ENCODE measurements around the gene IGFBP7.

The IGFBP7 gene

DNA sequence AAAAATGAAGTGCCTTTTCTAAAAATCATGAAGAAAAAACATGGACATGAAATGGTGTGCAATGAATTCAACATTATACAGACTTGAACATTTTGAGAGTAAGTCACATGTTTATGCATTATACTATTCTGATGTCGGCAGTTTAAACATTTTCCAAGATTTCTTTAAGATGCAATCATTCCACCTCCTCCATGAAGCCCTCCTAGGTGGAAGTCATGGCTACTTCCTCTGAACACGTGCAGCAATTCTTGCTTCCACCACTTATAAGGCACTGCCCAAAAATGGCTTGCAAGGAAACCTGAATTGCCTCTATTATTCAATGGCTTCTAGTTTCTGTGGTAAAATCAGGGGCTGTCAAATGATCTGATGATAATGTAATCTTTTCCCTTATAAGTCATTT is 25.8 kb downstream of the IGFBP7 start:
- DNase-seq (ENCODE audit: low read depth) = no peak
- TF ChIP-seq, protein P1, sequence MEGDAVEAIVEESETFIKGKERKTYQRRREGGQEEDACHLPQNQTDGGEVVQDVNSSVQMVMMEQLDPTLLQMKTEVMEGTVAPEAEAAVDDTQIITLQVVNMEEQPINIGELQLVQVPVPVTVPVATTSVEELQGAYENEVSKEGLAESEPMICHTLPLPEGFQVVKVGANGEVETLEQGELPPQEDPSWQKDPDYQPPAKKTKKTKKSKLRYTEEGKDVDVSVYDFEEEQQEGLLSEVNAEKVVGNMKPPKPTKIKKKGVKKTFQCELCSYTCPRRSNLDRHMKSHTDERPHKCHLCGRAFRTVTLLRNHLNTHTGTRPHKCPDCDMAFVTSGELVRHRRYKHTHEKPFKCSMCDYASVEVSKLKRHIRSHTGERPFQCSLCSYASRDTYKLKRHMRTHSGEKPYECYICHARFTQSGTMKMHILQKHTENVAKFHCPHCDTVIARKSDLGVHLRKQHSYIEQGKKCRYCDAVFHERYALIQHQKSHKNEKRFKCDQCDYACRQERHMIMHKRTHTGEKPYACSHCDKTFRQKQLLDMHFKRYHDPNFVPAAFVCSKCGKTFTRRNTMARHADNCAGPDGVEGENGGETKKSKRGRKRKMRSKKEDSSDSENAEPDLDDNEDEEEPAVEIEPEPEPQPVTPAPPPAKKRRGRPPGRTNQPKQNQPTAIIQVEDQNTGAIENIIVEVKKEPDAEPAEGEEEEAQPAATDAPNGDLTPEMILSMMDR (IDR thresholded peaks at IDR 0.05; ENCODE audit: insufficient read depth, low read depth, low read length, missing control alignments) = no peak
- H3K4me3 ChIP-seq (ENCODE audit: low read length) = no peak overlapping the region

- no peak for DNase-seq (ENCODE audit: low read depth)
- H3K4me3 ChIP-seq (ENCODE audit: low read length) = no peak overlapping the region
- TF ChIP-seq, protein P1 (IDR thresholded peaks at IDR 0.05; ENCODE audit: insufficient read depth, low read depth, low read length, missing control alignments) = no peak
Measured at GRCh38 chr4:57083090-57083489, 27.1 kb downstream of the IGFBP7 start.

DNA sequence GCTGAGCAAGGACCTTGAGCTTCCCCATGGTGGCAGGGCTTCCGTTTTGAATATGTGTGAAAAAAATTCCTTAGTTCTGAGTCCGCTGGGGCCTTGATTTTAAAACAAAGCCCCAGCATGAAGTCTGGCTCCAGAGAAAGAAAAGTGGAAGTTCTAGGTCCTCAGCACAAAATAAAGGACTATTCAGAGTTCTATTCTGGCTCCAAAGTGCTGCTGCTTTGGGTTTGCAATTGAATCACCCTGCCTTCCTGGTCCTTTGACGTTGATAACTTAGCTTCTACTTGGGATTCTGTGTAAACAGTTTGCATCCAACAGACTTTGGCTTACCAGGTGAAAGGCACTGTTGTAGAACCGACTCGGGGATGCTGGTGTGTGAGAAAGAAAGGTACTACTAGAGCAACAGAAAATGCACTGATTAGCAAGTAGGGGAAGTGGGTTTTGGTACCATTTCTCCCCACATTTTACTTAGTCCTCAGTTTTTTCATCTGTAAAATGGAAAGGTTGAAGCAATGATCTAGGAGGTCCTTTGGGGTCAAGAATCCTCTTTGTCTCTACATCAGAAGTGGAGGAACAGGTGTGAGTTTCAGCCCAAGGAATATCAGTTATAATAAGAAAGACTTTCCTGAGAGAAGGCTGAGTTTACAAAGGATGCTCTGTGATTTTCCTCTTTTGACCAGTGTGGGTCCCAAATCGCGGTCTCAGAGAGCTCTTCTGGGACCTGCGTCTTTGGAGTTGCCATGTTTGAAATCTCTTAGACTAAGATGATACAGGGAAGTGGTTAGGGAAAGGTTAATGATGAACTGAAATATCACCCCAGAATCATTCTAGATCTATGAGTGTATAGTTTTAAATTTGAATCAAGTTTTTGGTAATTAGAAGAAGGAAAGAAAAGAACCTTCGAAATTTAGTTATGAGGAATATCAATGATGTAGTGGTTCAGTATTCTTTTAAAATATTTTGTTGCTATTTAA is 28.2 kb downstream of the IGFBP7 start:
- no peak overlapping the region for H3K4me3 ChIP-seq (ENCODE audit: low read length)
- TF ChIP-seq, protein P1 (IDR thresholded peaks at IDR 0.05; ENCODE audit: insufficient read depth, low read depth, low read length, missing control alignments) = no peak
- DNase-seq (ENCODE audit: low read depth) = no peak

GRCh38 chr4:57080781-57081650 is 29.2 kb downstream of the IGFBP7 start:
- no peak overlapping the region for H3K4me3 ChIP-seq (ENCODE audit: low read length)
- TF ChIP-seq, protein P1 (IDR thresholded peaks at IDR 0.05; ENCODE audit: insufficient read depth, low read depth, low read length, missing control alignments) = no peak
- DNase-seq (ENCODE audit: low read depth) = peak; percentile 91

DNA sequence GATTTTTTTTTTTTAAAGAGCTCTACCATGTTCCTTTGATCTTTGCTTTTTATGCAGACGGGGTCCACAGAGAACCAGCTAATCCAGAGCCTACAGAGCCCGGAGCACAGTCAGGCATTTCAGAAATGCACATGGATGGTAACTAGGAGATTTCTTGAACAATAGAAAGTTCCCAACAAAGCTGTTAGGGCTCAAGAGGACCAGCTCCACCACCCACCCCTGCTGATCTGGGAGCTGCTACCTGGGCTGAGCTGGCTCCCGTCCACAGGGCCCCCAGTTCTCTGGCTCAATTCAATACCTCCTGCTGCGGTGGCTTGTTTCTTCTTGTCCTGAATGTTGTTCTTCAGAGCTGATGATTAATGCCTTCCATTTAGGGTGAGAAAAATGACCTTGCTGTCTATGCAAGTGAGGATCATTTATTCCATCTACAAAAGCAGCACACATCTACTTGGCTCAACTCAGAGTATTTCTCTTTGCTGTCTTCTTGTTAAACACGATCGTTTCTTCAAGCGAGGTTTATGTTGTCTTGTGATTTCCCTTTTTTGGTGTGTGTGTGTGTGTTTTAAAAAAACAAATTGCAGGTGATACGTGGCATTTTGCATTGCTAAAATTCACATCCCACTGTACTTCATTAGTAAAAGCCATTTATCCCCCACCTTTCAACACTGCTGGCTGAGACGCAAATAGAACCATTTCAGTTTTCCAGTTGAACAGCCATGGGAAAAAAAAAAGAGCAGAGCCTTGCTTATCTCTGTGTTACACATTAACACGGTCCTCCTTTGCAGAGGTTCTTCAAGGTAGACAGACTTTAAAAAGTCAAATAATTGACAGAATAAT is 31.3 kb downstream of the IGFBP7 start:
- DNase-seq (ENCODE audit: low read depth) = peak; percentile 93
- TF ChIP-seq, protein P1 (IDR thresholded peaks at IDR 0.05; ENCODE audit: insufficient read depth, low read depth, low read length, missing control alignments) = no peak
- no peak overlapping the region for H3K4me3 ChIP-seq (ENCODE audit: low read length)
